Lower leg skin (tissue), 4 donors: Measurements from ENCODE around the gene CHRM4. TPM values are rescaled to one million over a fixed set of nuclear protein-coding genes. Genes with fewer than 3 reads are reported as not detected.

Experiments
- DNase-seq, 2 donors: peaks; one replicate each; pipeline ENCODE4 v3.0.0-alpha.2; 2019; ENCODE audit warnings: low spot score in 2 of 2
- H3K4me3 ChIP-seq: fragments of 200-600 bp; sonication (generic); 2 replicates; pipeline ENCODE4 v1.5.1; 2017; ENCODE audit warnings: mild to moderate bottlenecking, low read depth; ENCODE audit not compliant: poor library complexity, severe bottlenecking
- CTCF ChIP-seq, 3 donors: fragments of 450-650 bp; IDR thresholded peaks; one replicate each; pipeline ENCODE4 v1.5.1; 2016; ENCODE audit warnings: antibody characterized with exemption in 3 of 3, mild to moderate bottlenecking in 3 of 3, moderate library complexity in 2 of 3
- POLR2A ChIP-seq, 2 donors: fragments of 450-650 bp; IDR thresholded peaks; one replicate each; pipeline ENCODE4 v1.6.1; 2016 to 2017; ENCODE audit warnings: antibody characterized with exemption in 2 of 2, mild to moderate bottlenecking in 1 of 2, moderate library complexity in 1 of 2
- WGBS, 2 donors: methylation state at CpG; one replicate each; pipeline ENCODE4 v1.1.5; 2018; 5-methylcytosine and 5-hydroxymethylcytosine counted together
- intact Hi-C: fragments of 100-400 bp; cut with DNase I; formaldehyde crosslinking; loops from one replicate; pipeline ENCODE4 v1.15.0; 2023; ENCODE audit warnings: low total_unique reads
- total RNA-seq, 4 donors: library from RNA; depleted of rRNA; stranded (reverse); fragments of >200 nt; gene quantifications; one replicate each; pipeline ENCODE4 v1.1.0, GENCODE V29; 2016

Gene CHRM4
- total RNA-seq, 4 donors from 2014 or later: 1.2 to 8.1 (median 3.3) TPM

DNA sequence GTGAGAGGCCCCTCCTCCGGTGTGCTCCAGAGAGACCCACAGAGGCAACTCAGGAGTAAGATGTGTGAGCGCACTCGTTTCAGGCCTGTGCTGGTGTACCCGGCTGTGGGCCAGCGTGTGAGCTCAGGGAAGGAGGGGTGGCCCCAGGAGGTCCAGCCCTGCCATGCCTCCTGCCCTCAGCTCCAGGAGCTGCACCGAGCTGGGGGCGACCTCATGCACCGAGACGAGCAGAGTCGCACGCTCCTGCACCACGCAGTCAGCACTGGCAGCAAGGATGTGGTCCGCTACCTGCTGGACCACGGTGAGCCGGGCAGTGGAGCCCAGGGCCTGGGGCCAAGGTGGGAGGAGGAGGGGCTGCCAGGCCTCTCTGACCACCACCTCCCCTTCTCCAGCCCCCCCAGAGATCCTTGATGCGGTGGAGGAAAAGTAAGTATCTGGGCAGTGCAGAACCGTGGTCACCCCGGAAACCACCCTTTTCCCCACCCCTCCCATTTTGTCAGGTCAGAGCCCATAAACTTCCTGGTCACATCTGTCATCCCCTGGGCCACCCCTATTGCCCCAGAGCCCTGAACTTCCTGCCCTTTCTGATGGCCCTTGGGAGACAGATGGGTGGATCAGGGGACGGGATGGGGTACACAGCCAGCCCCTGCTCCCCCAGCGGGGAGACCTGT, 12.6 kb downstream of the CHRM4 start:
- intact Hi-C loops: no loop called here
- no peak overlapping the region for H3K4me3 ChIP-seq
- TF ChIP-seq CTCF (IDR thresholded peaks at IDR 0.05) (no peak), POLR2A (IDR thresholded peaks at IDR 0.05) (no peak)
- DNase-seq: no peak
- WGBS, 2 donors: 59 to 62% methylated on average over 13 to 20 of the region's 20 CpGs

DNA sequence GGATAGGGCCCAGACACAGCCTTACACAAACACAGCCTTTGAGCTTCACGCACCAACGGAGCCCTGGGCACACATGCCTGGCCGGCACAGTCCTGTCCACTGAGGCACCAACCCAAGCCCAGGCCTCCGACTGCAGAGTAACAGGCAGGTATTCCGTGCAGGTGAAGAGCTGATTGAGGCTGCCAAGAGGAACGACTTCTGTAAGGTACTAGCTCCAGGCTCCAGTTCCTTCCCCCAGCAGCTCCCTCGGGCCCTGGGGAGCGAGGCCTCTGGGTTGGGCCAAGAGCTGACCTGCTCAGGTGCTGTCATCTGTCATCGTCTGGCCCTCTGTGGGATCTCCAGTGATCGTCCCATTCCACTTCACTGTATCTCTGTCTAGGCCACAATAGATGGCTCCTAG, 13.3 kb downstream of the CHRM4 start:
- 70 to 78% methylated on average over 5 to 10 of the region's 10 CpGs for WGBS, 2 donors
- no peak overlapping the region for H3K4me3 ChIP-seq
- intact Hi-C loops: no loop called here
- no peak for DNase-seq
- TF ChIP-seq POLR2A (IDR thresholded peaks at IDR 0.05) (no peak), CTCF (IDR thresholded peaks at IDR 0.05) (no peak)

DNA sequence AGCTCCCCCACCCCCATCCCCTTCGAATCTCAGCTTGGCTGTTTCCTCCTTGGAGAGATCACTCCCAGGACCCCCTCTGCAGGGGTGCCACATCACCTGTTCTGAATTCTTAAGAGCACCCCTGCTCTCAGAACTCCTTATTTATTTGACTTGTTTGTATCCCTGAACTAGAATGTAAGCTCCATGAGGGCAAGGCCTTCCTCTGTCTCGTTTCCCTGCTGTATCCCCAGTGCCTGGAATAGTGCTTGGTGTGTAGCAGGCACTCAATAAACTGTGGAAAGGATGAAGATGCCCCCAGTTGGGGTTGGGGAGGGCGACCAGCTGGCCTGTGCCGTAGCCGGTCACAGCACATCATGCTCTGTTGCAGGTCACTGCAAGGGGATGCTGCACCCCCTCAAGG, 13.7 kb downstream of the CHRM4 start:
- intact Hi-C loops: no loop called here
- 88 to 92% methylated on average over 5 of the region's 5 CpGs for WGBS, 2 donors

DNA sequence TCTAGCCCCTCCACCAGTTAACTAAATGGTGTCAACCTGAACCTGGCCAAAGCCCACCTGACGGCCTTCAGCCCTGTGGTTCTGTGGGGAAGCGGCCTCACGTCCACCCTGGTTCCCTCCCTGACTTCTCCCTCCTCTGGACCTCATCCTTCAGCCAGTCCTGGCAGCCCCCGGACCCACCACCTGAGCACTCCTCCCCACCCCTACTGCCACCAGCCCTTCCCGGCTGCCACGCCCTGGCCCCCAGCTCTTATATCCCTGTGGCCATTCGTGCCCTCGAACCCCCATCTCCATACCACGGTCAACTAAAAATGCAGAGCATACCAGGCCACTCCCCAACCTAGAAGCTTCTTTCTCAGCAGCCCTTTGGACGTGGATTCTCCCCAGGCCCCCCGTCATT, 14.3 kb downstream of the CHRM4 start:
- 93 to 96% methylated on average over 11 of the region's 11 CpGs for WGBS, 2 donors
- DNase-seq: no peak
- TF ChIP-seq POLR2A (IDR thresholded peaks at IDR 0.05) (no peak), CTCF (IDR thresholded peaks at IDR 0.05) (no peak)
- H3K4me3 ChIP-seq: no peak overlapping the region
- intact Hi-C loops: no loop called here

More for the DNA sequence above, 13.7 kb downstream of the CHRM4 start:
- no peak overlapping the region for H3K4me3 ChIP-seq
- DNase-seq: no peak
- TF ChIP-seq CTCF (IDR thresholded peaks at IDR 0.05) (no peak), POLR2A (IDR thresholded peaks at IDR 0.05) (no peak)

DNA sequence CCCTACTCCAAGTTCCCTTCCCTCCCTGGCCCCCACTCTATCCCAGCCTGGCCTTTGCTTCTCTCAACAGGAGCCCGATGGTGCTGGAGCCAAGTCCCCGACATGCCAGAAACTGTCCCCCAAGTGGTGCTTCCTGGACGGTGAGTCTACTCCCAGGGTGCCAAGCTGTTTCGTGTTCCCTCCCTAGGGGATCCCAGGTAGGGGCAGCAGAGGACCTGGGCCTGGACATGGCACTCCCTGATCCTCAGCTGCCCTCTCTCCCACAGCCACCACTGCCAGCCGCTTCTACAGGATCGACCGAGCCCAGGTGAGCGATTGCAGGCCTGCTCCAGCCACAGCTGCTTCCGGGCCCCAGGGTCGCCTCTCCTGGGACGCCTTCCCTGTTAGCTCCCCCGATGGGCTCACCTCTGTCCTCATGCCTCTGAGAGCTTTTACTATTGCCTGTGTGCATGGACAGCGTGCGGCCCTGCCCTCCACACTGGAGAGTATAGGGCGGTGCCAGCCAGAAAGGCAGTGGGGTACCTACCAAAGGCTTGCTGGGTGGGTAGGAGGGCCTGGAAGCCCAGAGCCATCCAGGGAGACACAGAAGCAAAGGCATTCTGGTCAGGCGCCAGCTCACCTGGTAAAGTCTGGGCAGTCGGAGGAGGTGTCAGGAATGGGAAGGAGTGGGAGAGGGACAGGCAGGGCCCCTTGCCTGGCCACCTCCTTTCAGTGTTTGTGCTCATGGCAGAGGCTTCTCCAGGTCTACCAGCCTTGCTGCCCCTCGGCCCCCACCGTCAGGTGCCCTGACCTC, 15.1 kb downstream of the CHRM4 start:
- intact Hi-C loops: no loop called here
- WGBS, 2 donors: 87 to 88% methylated on average over 19 of the region's 19 CpGs
- TF ChIP-seq POLR2A (IDR thresholded peaks at IDR 0.05): no peak
- no peak overlapping the region for H3K4me3 ChIP-seq
- no peak for DNase-seq

DNA sequence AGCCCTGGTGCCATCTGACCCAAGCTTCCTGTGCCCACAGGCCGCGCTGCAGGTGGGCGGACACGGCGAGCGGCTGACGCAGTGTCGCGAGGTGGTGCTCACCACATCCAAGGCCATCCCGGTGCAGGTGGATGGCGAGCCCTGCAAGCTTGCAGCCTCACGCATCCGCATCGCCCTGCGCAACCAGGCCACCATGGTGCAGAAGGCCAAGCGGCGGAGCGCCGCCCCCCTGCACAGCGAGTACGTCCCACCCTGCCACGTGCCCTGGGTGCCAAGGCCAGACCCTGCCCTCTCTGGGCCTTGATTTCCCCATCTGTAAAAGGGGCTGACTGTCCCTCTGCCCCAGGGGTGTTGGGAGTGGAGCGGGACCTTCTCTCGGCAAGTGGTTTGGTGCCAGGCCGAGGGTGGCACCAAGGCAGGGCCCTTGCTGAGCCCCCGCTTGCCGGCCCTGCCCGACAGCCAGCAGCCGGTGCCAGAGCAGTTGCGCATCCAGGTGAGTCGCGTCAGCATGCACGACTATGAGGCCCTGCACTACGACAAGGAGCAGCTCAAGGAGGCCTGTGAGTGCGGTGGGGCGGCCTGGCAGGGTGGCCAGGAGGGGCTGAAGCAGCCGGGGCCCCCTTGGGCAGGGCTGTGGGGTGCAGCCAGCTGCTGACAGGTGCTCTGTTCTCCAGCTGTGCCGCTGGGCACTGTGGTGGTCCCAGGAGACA, 16.0 kb downstream of the CHRM4 start:
- intact Hi-C loops: no loop called here
- no peak for TF ChIP-seq CTCF (IDR thresholded peaks at IDR 0.05)
- TF ChIP-seq POLR2A (IDR thresholded peaks at IDR 0.05): no peak
- no peak overlapping the region for H3K4me3 ChIP-seq
- 96% methylated on average over 26 to 28 of the region's 38 CpGs for WGBS, 2 donors
- no peak for DNase-seq
